GM18519 (cell line): ENCODE data around the gene TEX13B.

Experiments used
- ATAC-seq: cut with Tn5 transposase; IDR thresholded peaks from one replicate; pipeline ENCODE4 v1.9.1; 2021; ENCODE audit warnings: mild to moderate bottlenecking, moderate library complexity; ENCODE audit not compliant: unreplicated experiment, low FRiP score

TEX13B gene

GRCh38 chrX:107940095-107940494 is 42.1 kb downstream of the TEX13B start:
- ATAC-seq: no peak

GRCh38 chrX:107936434-107936730 is 45.8 kb downstream of the TEX13B start:
- ATAC-seq: no peak

- no peak for ATAC-seq
These were observed 46.3 kb downstream of the TEX13B start for GRCh38 chrX:107935664-107936433.

GRCh38 chrX:107935200-107935599 is 47.0 kb downstream of the TEX13B start:
- ATAC-seq: no peak

- no peak for ATAC-seq
These were observed 47.9 kb downstream of the TEX13B start for GRCh38 chrX:107934262-107934661.
